CD4-positive, alpha-beta memory T cell (primary cell): ENCODE data around the gene S1PR2. TPM values are rescaled to one million over a fixed set of nuclear protein-coding genes. Genes with fewer than 3 reads are reported as not detected.
A peak's percentile ranks its signal among the peaks of the same experiment; 100 is the strongest.

Experiments
- CTCF ChIA-PET: fragments of 350-600 bp; sonication (Branson Sonifier 250); formaldehyde crosslinking; loops from one replicate; lab custom pipeline; 2021; ENCODE audit warnings: inconsistent platforms; ENCODE audit not compliant: partially characterized antibody; lab: Charles Lee
- POLR2A ChIA-PET: fragments of 350-600 bp; sonication (Branson Sonifier 250); formaldehyde crosslinking; loops from one replicate; lab custom pipeline; 2021; ENCODE audit not compliant: partially characterized antibody; lab: Charles Lee
- DNase-seq, 5 donors: peaks; one replicate each; pipeline versions ENCODE4 v3.0.0 to v3.0.0-alpha.2; 2020 to 2022; ENCODE audit warnings: mixed read lengths in 1 of 5
- H3K27ac ChIP-seq: one replicate; pipeline ENCODE4 v1.7.0; 2013; ENCODE audit warnings: low read depth, low read length
- H3K27me3 ChIP-seq: 2 replicates; pipeline ENCODE4 v1.7.0; 2013; ENCODE audit warnings: mild to moderate bottlenecking, low read length, moderate library complexity; ENCODE audit not compliant: insufficient read depth
- H3K36me3 ChIP-seq: 2 replicates; pipeline ENCODE4 v1.7.0; 2013; ENCODE audit warnings: mild to moderate bottlenecking, low read length, moderate library complexity; ENCODE audit not compliant: insufficient read depth
- H3K4me1 ChIP-seq: 2 replicates; pipeline ENCODE4 v1.7.0; 2013; ENCODE audit warnings: mild to moderate bottlenecking, low read length, moderate library complexity; ENCODE audit not compliant: insufficient read depth
- H3K4me3 ChIP-seq, 2 donors: one replicate each; pipeline ENCODE4 v1.7.0; 2013; ENCODE audit warnings: low read length in 2 of 2, mild to moderate bottlenecking in 1 of 2
- H3K9me3 ChIP-seq, 2 donors: one replicate each; pipeline ENCODE4 v1.7.0; 2013; ENCODE audit warnings: low read length in 2 of 2, control low read depth in 1 of 2; ENCODE audit not compliant: control insufficient read depth in 1 of 2
- H3K27ac Mint-ChIP-seq, 7 donors: one replicate each; pipeline ENCODE4 v1.8.0; 2020 to 2021; ENCODE audit warnings: mixed read lengths in 7 of 7, mild to moderate bottlenecking in 6 of 7, inconsistent platforms in 3 of 7, moderate library complexity in 3 of 7
- H3K27me3 Mint-ChIP-seq, 2 donors: one replicate each; pipeline ENCODE4 v1.8.0; 2020 to 2021; ENCODE audit warnings: mixed read lengths in 2 of 2
- H3K36me3 Mint-ChIP-seq, 2 donors: one replicate each; pipeline ENCODE4 v1.8.0; 2020 to 2021; ENCODE audit warnings: mixed read lengths in 2 of 2, inconsistent platforms in 1 of 2, mild to moderate bottlenecking in 1 of 2
- H3K4me1 Mint-ChIP-seq, 4 donors: one replicate each; pipeline ENCODE4 v1.8.0; 2020 to 2021; ENCODE audit warnings: mixed read lengths in 4 of 4, mild to moderate bottlenecking in 1 of 4
- H3K4me3 Mint-ChIP-seq, 8 donors: one replicate each; pipeline ENCODE4 v1.8.0; 2020 to 2021; ENCODE audit warnings: mixed read lengths in 8 of 8, mild to moderate bottlenecking in 7 of 8, moderate library complexity in 6 of 8, inconsistent platforms in 3 of 8
- H3K9me3 Mint-ChIP-seq, 8 donors: one replicate each; pipeline ENCODE4 v1.8.0; 2020 to 2021; ENCODE audit warnings: mixed read lengths in 8 of 8, mild to moderate bottlenecking in 5 of 8, inconsistent platforms in 3 of 8, moderate library complexity in 1 of 8
- intact Hi-C: fragments of 100-400 bp; cut with micrococcal nuclease; formaldehyde crosslinking; loops from one replicate; pipeline ENCODE4 v1.15.1; 2023
- polyA plus RNA-seq, 2 donors: library from polyadenylated mRNA; unstranded; fragments of 300-500 nt; fragmentation: Illumina TruSeq; gene quantifications; one replicate each; pipeline ENCODE4 v1.2.3, GENCODE V29; 2021
- total RNA-seq, 2 experiments: library from RNA; stranded (reverse); gene quantifications; one replicate each; pipeline ENCODE4 v1.2.3, GENCODE V29; 2021

S1PR2 gene
- total and polyA plus RNA-seq, 4 experiments from 2014 or later = 1.4 to 9.4 (median 5.7) TPM

GRCh38 chr19:10227026-10227971 is 3.8 kb downstream of the S1PR2 start:
- ChIA-PET CTCF (interaction anchor here (1.0 to 8.8 kb wide), 4 partner anchors 23 to 161 kb away, joined by 3 to 132 read pairs (median 4); partner anchors contain the start of gene MRPL4), POLR2A (interaction anchor here (1.3 to 5.8 kb wide), 3 partner anchors 9 to 23 kb away, joined by 3 to 67 read pairs (median 5); partner anchors contain the start of gene MRPL4)
- Mint-ChIP-seq H3K4me1 (peaks cover 11 to 37% (median 26%) of the 10 kb centered on the region in 4 donors), H3K27me3 (no peaks in the 10 kb centered on the region), H3K36me3 (peaks cover 8 to 16% of the 10 kb centered on the region in 2 donors), H3K9me3 (no peaks in the 10 kb centered on the region), H3K4me3 (no peak overlapping the region), H3K27ac (peak overlapping the region in 2 of 7 donors; percentile 18 to 42)
- Histone ChIP-seq H3K27me3 (no peaks in the 10 kb centered on the region), H3K36me3 (peaks cover 3% of the 10 kb centered on the region), H3K27ac (no peak overlapping the region), H3K9me3 (no peaks in the 10 kb centered on the region), H3K4me1 (peaks cover 20% of the 10 kb centered on the region), H3K4me3 (no peak overlapping the region)
- DNase-seq = no peak
- intact Hi-C loops = no loop called here

GRCh38 chr19:10226376-10227025 is 4.6 kb downstream of the S1PR2 start:
- H3K4me1 ChIP-seq = peaks cover 20% of the 10 kb centered on the region
- ChIA-PET POLR2A (interaction anchor here (1.3 to 5.8 kb wide), 2 partner anchors 10 to 24 kb away, joined by 5 to 67 read pairs; partner anchors contain the start of gene MRPL4), CTCF (interaction anchor here (1.0 to 8.8 kb wide), 2 partner anchors 24 to 28 kb away, joined by 3 to 132 read pairs; partner anchors contain the start of gene MRPL4)
- Mint-ChIP-seq H3K4me3 (peak overlapping the region in 1 of 8 donors; percentile 52), H3K36me3 (peaks cover 8 to 19% of the 10 kb centered on the region in 2 donors), H3K27ac (peak overlapping the region in 4 of 7 donors; percentile 17 to 79 (median 52)), H3K27me3 (no peaks in the 10 kb centered on the region), H3K9me3 (no peaks in the 10 kb centered on the region), H3K4me1 (peaks cover 10 to 30% (median 22%) of the 10 kb centered on the region in 4 donors)
- intact Hi-C loops = no loop called here
- no peak overlapping the region for H3K27ac ChIP-seq
- H3K36me3 ChIP-seq = peaks cover 3% of the 10 kb centered on the region
- H3K4me3 ChIP-seq = no peak overlapping the region
- no peaks in the 10 kb centered on the region for H3K27me3 ChIP-seq
- H3K9me3 ChIP-seq = no peaks in the 10 kb centered on the region
- no peak for DNase-seq

DNA sequence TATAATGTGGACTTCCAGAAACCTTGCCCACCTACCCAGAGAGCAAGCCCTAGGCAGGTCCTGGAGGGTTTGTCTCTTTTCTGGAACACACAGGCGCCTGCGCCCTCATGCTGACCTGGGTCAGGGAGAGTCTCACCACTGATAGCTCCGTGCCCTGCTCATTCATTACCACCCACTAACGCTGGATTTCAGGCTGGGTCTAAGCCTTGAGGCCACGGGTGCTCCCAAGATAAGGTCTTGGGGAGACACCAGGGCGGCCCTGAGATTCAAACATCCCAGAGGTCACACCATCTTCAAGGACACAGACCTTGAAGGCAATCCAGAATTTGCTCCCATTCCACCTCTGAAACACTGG is 5.1 kb downstream of the S1PR2 start:
- Mint-ChIP-seq H3K4me1 (peaks cover 10 to 30% (median 20%) of the 10 kb centered on the region in 4 donors), H3K27ac (peak overlapping the region in 4 of 7 donors; percentile 17 to 77 (median 42)), H3K27me3 (no peaks in the 10 kb centered on the region), H3K4me3 (no peak overlapping the region), H3K9me3 (no peaks in the 10 kb centered on the region), H3K36me3 (peaks cover 8 to 19% of the 10 kb centered on the region in 2 donors)
- no peaks in the 10 kb centered on the region for H3K27me3 ChIP-seq
- ChIA-PET CTCF (interaction anchor here (0.8 to 8.8 kb wide), 3 partner anchors 24 to 187 kb away, joined by 3 to 132 read pairs (median 3); partner anchors contain the start of gene MRPL4), POLR2A (interaction anchor here (1.3 to 5.8 kb wide), 2 partner anchors 10 to 24 kb away, joined by 5 to 67 read pairs; partner anchors contain the start of gene MRPL4)
- intact Hi-C loops = no loop called here
- H3K9me3 ChIP-seq = no peaks in the 10 kb centered on the region
- H3K27ac ChIP-seq = no peak overlapping the region
- H3K36me3 ChIP-seq = peaks cover 3% of the 10 kb centered on the region
- no peak overlapping the region for H3K4me3 ChIP-seq
- peaks cover 20% of the 10 kb centered on the region for H3K4me1 ChIP-seq
- DNase-seq = no peak

DNA sequence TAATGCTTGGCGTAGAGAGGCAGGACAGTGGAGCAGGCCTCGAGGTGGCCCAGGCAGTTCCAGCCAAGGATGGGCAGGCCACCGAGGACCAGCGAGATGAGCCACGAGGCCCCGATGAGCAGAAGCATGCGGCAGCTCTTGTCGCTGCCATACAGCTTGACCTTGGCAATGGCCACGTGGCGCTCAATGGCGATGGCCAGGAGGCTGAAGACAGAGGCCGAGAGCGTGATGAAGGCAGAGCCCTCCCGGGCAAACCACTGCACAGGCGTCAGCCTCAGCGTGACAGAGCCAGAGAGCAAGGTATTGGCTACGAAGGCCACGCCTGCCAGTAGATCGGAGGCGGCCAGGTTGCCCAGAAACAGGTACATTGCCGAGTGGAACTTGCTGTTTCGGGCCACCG is 6.8 kb downstream of the S1PR2 start:
- intact Hi-C loops = no loop called here
- ChIA-PET POLR2A (interaction anchor here (1.1 kb wide), 1 partner anchor 12 kb away, joined by 3 read pairs; no protein-coding TSS in a partner anchor), CTCF (no interaction called here)
- Histone ChIP-seq H3K4me1 (peaks cover 22% of the 10 kb centered on the region), H3K9me3 (no peaks in the 10 kb centered on the region), H3K27ac (no peak overlapping the region), H3K36me3 (peaks cover 3% of the 10 kb centered on the region), H3K4me3 (no peak overlapping the region), H3K27me3 (no peaks in the 10 kb centered on the region)
- no peak for DNase-seq
- Mint-ChIP-seq H3K36me3 (peaks cover 8 to 15% of the 10 kb centered on the region in 2 donors), H3K4me1 (peaks cover 7 to 35% (median 15%) of the 10 kb centered on the region in 4 donors), H3K27ac (peak overlapping the region in 1 of 7 donors; percentile 75), H3K9me3 (no peaks in the 10 kb centered on the region), H3K27me3 (no peaks in the 10 kb centered on the region), H3K4me3 (no peak overlapping the region)

DNA sequence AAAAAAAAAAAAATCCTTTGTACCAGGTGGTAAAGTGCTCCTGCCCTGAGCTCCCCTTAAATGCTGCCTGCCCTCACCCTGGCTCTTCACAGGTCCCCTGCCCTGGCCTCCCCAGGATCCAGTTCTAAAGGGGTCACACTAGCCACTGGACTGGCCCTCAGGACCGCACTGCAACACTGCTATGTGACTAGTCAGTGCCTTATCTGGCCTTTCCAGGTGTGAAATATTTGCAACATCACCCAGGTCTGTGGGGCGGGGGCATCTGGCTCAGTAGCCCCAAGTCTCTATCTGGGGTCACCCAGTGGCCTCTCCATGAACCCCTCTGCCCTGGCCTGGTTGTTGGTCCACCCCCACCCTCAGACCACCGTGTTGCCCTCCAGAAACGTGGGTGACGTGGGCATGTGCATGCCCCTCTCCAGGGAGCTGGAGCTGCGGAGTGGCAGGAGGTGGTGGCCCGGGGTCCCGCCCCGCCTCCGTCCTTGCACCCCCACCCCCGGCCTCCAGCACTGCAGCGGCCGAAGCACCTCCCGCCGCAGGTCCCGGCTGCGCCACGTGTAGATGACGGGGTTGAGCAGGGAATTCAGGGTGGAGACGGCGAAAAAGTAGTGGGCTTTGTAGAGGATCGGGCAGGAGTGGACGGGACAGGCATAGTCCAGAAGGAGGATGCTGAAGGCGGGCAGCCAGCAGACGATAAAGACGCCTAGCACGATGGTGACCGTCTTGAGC is 7.5 kb downstream of the S1PR2 start:
- no peaks in the 10 kb centered on the region for H3K9me3 Mint-ChIP-seq
- H3K27ac Mint-ChIP-seq = peak overlapping the region in 1 of 7 donors; percentile 43
- Histone ChIP-seq H3K9me3 (no peaks in the 10 kb centered on the region), H3K27ac (no peak overlapping the region), H3K4me3 (no peak overlapping the region), H3K36me3 (peaks cover 3% of the 10 kb centered on the region), H3K4me1 (peaks cover 20% of the 10 kb centered on the region), H3K27me3 (no peaks in the 10 kb centered on the region)
- H3K36me3 Mint-ChIP-seq = peaks cover 8 to 15% of the 10 kb centered on the region in 2 donors
- CTCF ChIA-PET = interaction anchor here (0.7 kb wide), 2 partner anchors 35 to 56 kb away, joined by 3 to 4 read pairs; no protein-coding TSS in a partner anchor
- peaks cover 7 to 28% (median 11%) of the 10 kb centered on the region in 4 donors for H3K4me1 Mint-ChIP-seq
- intact Hi-C loops = no loop called here
- DNase-seq = no peak
- POLR2A ChIA-PET = interaction anchor here (1.1 kb wide), 1 partner anchor 13 kb away, joined by 3 read pairs; no protein-coding TSS in a partner anchor
- H3K4me3 Mint-ChIP-seq = no peak overlapping the region
- H3K27me3 Mint-ChIP-seq = no peaks in the 10 kb centered on the region

GRCh38 chr19:10222201-10222890 is 8.8 kb downstream of the S1PR2 start:
- peaks cover 15% of the 10 kb centered on the region for H3K4me1 ChIP-seq
- no peak for DNase-seq
- Mint-ChIP-seq H3K4me1 (peaks cover 7 to 27% (median 11%) of the 10 kb centered on the region in 4 donors), H3K4me3 (no peak overlapping the region), H3K9me3 (no peaks in the 10 kb centered on the region), H3K27me3 (no peaks in the 10 kb centered on the region), H3K36me3 (peaks cover 8 to 15% of the 10 kb centered on the region in 2 donors), H3K27ac (peak overlapping the region in 3 of 7 donors; percentile 19 to 79 (median 62))
- H3K27ac ChIP-seq = no peak overlapping the region
- H3K4me3 ChIP-seq = no peak overlapping the region
- intact Hi-C loops = no loop called here
- ChIA-PET POLR2A (interaction anchor here (0.8 kb wide), 1 partner anchor 14 kb away, joined by 5 read pairs; no protein-coding TSS in a partner anchor), CTCF (interaction anchor here (0.9 to 3.0 kb wide), 2 partner anchors 20 to 27 kb away, joined by 4 to 23 read pairs; no protein-coding TSS in a partner anchor)
- no peaks in the 10 kb centered on the region for H3K27me3 ChIP-seq
- H3K9me3 ChIP-seq = no peaks in the 10 kb centered on the region
- peaks cover 3% of the 10 kb centered on the region for H3K36me3 ChIP-seq
